HCT116 (cell line): ENCODE data around the gene TXLNG. TPM values are rescaled to one million over a fixed set of nuclear protein-coding genes. Genes with fewer than 3 reads are reported as not detected.

Experiments used
- ATAC-seq: fragments of 200-7000 bp; cut with Tn5 transposase; 2 replicates; pipeline ENCODE4 v1.9.1; 2020; ENCODE audit warnings: mild to moderate bottlenecking, moderate library complexity
- BruUV-seq: library from RNA; stranded (reverse); fragments of 400-500 nt; replicated peaks from 2 replicates; lab custom pipeline; 2021; lab: Mats Ljungman, UMichigan
- CTCF ChIA-PET: fragments of 300-600 bp; sonication (Branson Sonifier 250); formaldehyde crosslinking; loops from one replicate; lab custom pipeline; 2021; ENCODE audit warnings: antibody characterized with exemption; lab: Charles Lee
- POLR2A ChIA-PET: fragments of 300-600, 350-600 bp; sonication (Branson Sonifier 250); formaldehyde crosslinking; loops from one replicate; lab custom pipeline; 2021; ENCODE audit warnings: antibody characterized with exemption; lab: Charles Lee
- RAD21 ChIA-PET, 2 experiments: fragments of 300-600 bp; sonication (Branson Sonifier 250); formaldehyde crosslinking; loops; one replicate each; lab custom pipeline; 2023; ENCODE audit warnings: low total read pairs in 2 of 2; ENCODE audit not compliant: uncharacterized antibody in 2 of 2, unreplicated experiment in 2 of 2, low non-redundant PET in 1 of 2; lab: Charles Lee
- DNase-seq: peaks from one replicate; pipeline ENCODE4 v3.0.0-alpha.2; 2010; ENCODE audit warnings: low read depth, low spot score
- H2AFZ ChIP-seq: fragments of 200-600 bp; shearing (Covaris generic), sonication (generic); 2 replicates; pipeline ENCODE4 v1.6.1; 2017; ENCODE audit warnings: low read depth, mixed run types, mixed read lengths, antibody characterized with exemption, low read length; ENCODE audit not compliant: poor library complexity, severe bottlenecking
- H3K27ac ChIP-seq: 2 replicates; pipeline ENCODE4 v1.5.1; 2012; ENCODE audit warnings: low read depth, low read length
- H3K27me3 ChIP-seq: fragments of 200-600 bp; sonication (generic); 2 replicates; pipeline ENCODE4 v1.6.1; 2016; ENCODE audit warnings: mixed run types, low read length, mixed read lengths; ENCODE audit not compliant: insufficient read depth
- H3K36me3 ChIP-seq, 2 experiments: fragments of 200-500 bp in 1 of 2; fragments of 200-600 bp in 1 of 2; sonication (Bioruptor generic) in 1 of 2; sonication (generic) in 1 of 2; 2 replicates each; pipeline versions ENCODE4 v1.5.1 to v1.6.1; 2014 to 2016; ENCODE audit warnings: low read length in 2 of 2, inconsistent platforms in 1 of 2, mixed read lengths in 1 of 2, mixed run types in 1 of 2; ENCODE audit not compliant: insufficient read depth in 2 of 2, control insufficient read depth in 1 of 2
- H3K4me1 ChIP-seq, 2 experiments: fragments of 200-600 bp in 1 of 2; sonication (generic) in 1 of 2; 2 replicates each; pipeline versions ENCODE4 v1.5.1 to v1.6.1; 2012 to 2017; ENCODE audit warnings: low read length in 2 of 2, inconsistent platforms in 1 of 2, mild to moderate bottlenecking in 1 of 2, mixed read lengths in 1 of 2, mixed run types in 1 of 2, moderate library complexity in 1 of 2; ENCODE audit not compliant: insufficient read depth in 2 of 2, control insufficient read depth in 1 of 2
- H3K4me2 ChIP-seq: fragments of 200-600 bp; sonication (generic); 2 replicates; pipeline ENCODE4 v1.6.1; 2017; ENCODE audit warnings: mixed run types, low read length, mixed read lengths
- H3K4me3 ChIP-seq, 2 experiments: fragments of 200-600 bp in 1 of 2; sonication (generic) in 1 of 2; replicated peaks in 1 of 2; 2 replicates each; pipeline ENCODE4 v1.5.1; 2011 to 2016; ENCODE audit warnings: low read length in 2 of 2, control low read depth in 1 of 2, low read depth in 1 of 2, mild to moderate bottlenecking in 1 of 2, mixed read lengths in 1 of 2, mixed run types in 1 of 2
- H3K79me2 ChIP-seq: fragments of 200-600 bp; sonication (generic); 2 replicates; pipeline ENCODE4 v1.6.1; 2017; ENCODE audit warnings: mild to moderate bottlenecking, mixed run types, low read length, moderate library complexity, mixed read lengths; ENCODE audit not compliant: insufficient read depth
- H3K9ac ChIP-seq: fragments of 200-600 bp; sonication (generic); 2 replicates; pipeline ENCODE4 v1.6.1; 2016; ENCODE audit warnings: low read length, mixed read lengths
- H3K9me2 ChIP-seq: fragments of 200-600 bp; sonication (generic), shearing (Covaris generic); 2 replicates; pipeline ENCODE4 v1.6.1; 2017; ENCODE audit warnings: mixed run types, mild to moderate bottlenecking, moderate library complexity; ENCODE audit not compliant: insufficient read depth
- H3K9me3 ChIP-seq, 2 experiments: fragments of 200-500 bp in 1 of 2; fragments of 200-600 bp in 1 of 2; sonication (Bioruptor generic) in 1 of 2; sonication (generic) in 1 of 2; 2 replicates each; pipeline ENCODE4 v1.6.1; 2014 to 2017; ENCODE audit warnings: low read length in 2 of 2, mixed read lengths in 2 of 2, inconsistent platforms in 1 of 2, low read depth in 1 of 2, mild to moderate bottlenecking in 1 of 2, mixed run types in 1 of 2, moderate library complexity in 1 of 2; ENCODE audit not compliant: control insufficient read depth in 1 of 2, insufficient read depth in 1 of 2
- H4K20me1 ChIP-seq: fragments of 200-600 bp; sonication (generic), shearing (Covaris generic); 2 replicates; pipeline ENCODE4 v1.6.1; 2017; ENCODE audit warnings: mixed run types, mild to moderate bottlenecking, moderate library complexity; ENCODE audit not compliant: insufficient read depth
- ATF3 ChIP-seq: IDR thresholded peaks from 2 replicates; pipeline ENCODE4 v1.6.1; 2012
- CBX3 ChIP-seq: IDR thresholded peaks from 2 replicates; pipeline ENCODE4 v1.6.1; 2012; ENCODE audit warnings: low read depth
- MAX ChIP-seq: IDR thresholded peaks from 2 replicates; pipeline ENCODE4 v1.6.1; 2012
- POLR2A ChIP-seq: IDR thresholded peaks from 2 replicates; pipeline ENCODE4 v1.7.0; 2011; ENCODE audit warnings: borderline replicate concordance; ENCODE audit not compliant: insufficient read depth, insufficient read length; ENCODE audit errors: extremely low read depth
- SIN3A ChIP-seq: IDR thresholded peaks from 2 replicates; pipeline ENCODE4 v1.6.1; 2012; ENCODE audit warnings: low read depth
- SRF ChIP-seq: IDR thresholded peaks from 2 replicates; pipeline ENCODE4 v1.6.1; 2012; ENCODE audit warnings: low read depth
- TCF7L2 ChIP-seq: IDR thresholded peaks from 2 replicates; pipeline ENCODE4 v1.7.0; 2011; ENCODE audit warnings: borderline replicate concordance, inconsistent platforms; ENCODE audit not compliant: insufficient read depth, insufficient read length; ENCODE audit errors: extremely low read depth
- ZBTB33 ChIP-seq: IDR thresholded peaks from 2 replicates; pipeline ENCODE4 v1.6.1; 2011; ENCODE audit warnings: mild to moderate bottlenecking, low read length, moderate library complexity; ENCODE audit not compliant: insufficient replicate concordance; ENCODE audit errors: extremely low read depth
- ZFX ChIP-seq: fragments of 450-650 bp; IDR thresholded peaks from 2 replicates; pipeline ENCODE4 v1.6.1; 2017
- ZNF274 ChIP-seq: fragments of 200-500 bp; sonication (Bioruptor generic); IDR thresholded peaks from 2 replicates; pipeline ENCODE4 v1.6.1; 2014; ENCODE audit warnings: mild to moderate bottlenecking, low read depth, low read length, inconsistent platforms
- intact Hi-C: fragments of 100-400 bp; cut with micrococcal nuclease; formaldehyde crosslinking; loops from 2 replicates; pipeline ENCODE4 v1.10.0; 2022
- total RNA-seq: library from RNA; stranded (reverse); gene quantifications from one replicate; pipeline ENCODE4 v1.2.1, GENCODE V29; 2021; ENCODE audit not compliant: unreplicated experiment

Gene TXLNG
- total RNA-seq, 1 experiment from 2014 or later, result 22.9 TPM

GRCh38 chrX:16852617-16853179 is 66.4 kb downstream of the TXLNG start (continued):
- no peak for TF ChIP-seq ZBTB33
- TF ChIP-seq SIN3A, result no peak
- no peak for TF ChIP-seq CBX3
- TF ChIP-seq TCF7L2, result no peak
- TF ChIP-seq SRF, result no peak

GRCh38 chrX:16853537-16853936 is 67.3 kb downstream of the TXLNG start:
- H3K79me2 ChIP-seq, result peaks cover 72% of the 10 kb centered on the region

More at GRCh38 chrX:16853537-16853936, 67.3 kb downstream of the TXLNG start:
- intact Hi-C loops, result no loop called here
- ATAC-seq, result no peak
- peaks cover 22 to 31% of the 10 kb centered on the region in 2 experiments for H3K36me3 ChIP-seq
- CTCF ChIA-PET, result no interaction called here
- no peak overlapping the region for H3K4me2 ChIP-seq
- H3K4me1 ChIP-seq, result peaks cover 0 to 13% of the 10 kb centered on the region in 2 experiments; a peak in 1 of 4 replicates
- no peaks in the 10 kb centered on the region for H4K20me1 ChIP-seq
- H3K4me3 ChIP-seq, result no peak overlapping the region
- TF ChIP-seq MAX (no peak), ATF3 (no peak), ZFX (no peak), ZNF274 (no peak), POLR2A (no peak)
- TF ChIP-seq, all 23 proteins: peak for 0
- RAD21 ChIA-PET, result no interaction called here
- H3K27me3 ChIP-seq, result no peaks in the 10 kb centered on the region
- H3K9me2 ChIP-seq, result no peaks in the 10 kb centered on the region
- no TSS peak for BruUV-seq
- H3K9me3 ChIP-seq, result no peaks in the 10 kb centered on the region
- H2AFZ ChIP-seq, result no peak overlapping the region
- POLR2A ChIA-PET, result no interaction called here
- H3K9ac ChIP-seq, result no peak overlapping the region
- DNase-seq, result no peak
- no peak overlapping the region for H3K27ac ChIP-seq
